ENCODE results near the gene PPP1R14D.

The PPP1R14D gene

GRCh38 chr15:40773496-40773895, 55.0 kb downstream of the PPP1R14D start:
- no peak overlapping the region for H3K4me3 ChIP-seq (ENCODE audit: low read length)
- no peak for TF ChIP-seq CTCF (conservative IDR thresholded peaks at IDR 0.05; ENCODE audit: low read length)
- no peak for DNase-seq (ENCODE audit: low read depth)

- no peak for DNase-seq (ENCODE audit: low read depth)
- H3K4me3 ChIP-seq (ENCODE audit: low read length) = no peak overlapping the region
- TF ChIP-seq CTCF (conservative IDR thresholded peaks at IDR 0.05; ENCODE audit: low read length) = no peak
These were observed 56.5 kb downstream of the PPP1R14D start for GRCh38 chr15:40772014-40772413.

GRCh38 chr15:40771242-40771641, 57.3 kb downstream of the PPP1R14D start:
- no peak for DNase-seq (ENCODE audit: low read depth)
- no peak for TF ChIP-seq CTCF (conservative IDR thresholded peaks at IDR 0.05; ENCODE audit: low read length)
- no peak overlapping the region for H3K4me3 ChIP-seq (ENCODE audit: low read length)

GRCh38 chr15:40770147-40770721, 58.3 kb downstream of the PPP1R14D start:
- no peak for DNase-seq (ENCODE audit: low read depth)
- TF ChIP-seq CTCF (conservative IDR thresholded peaks at IDR 0.05; ENCODE audit: low read length) = no peak
- no peak overlapping the region for H3K4me3 ChIP-seq (ENCODE audit: low read length)

- H3K4me3 ChIP-seq (ENCODE audit: low read length) = no peak within 1 kb of the TSS
- DNase-seq (ENCODE audit: low read depth) = no peak
- no peak for TF ChIP-seq CTCF (conservative IDR thresholded peaks at IDR 0.05; ENCODE audit: low read length)
These were observed 59.0 kb downstream of the PPP1R14D start, which contains the start of gene C15orf62 for GRCh38 chr15:40769274-40770146. Gene C15orf62, plus strand, starts transcription at chr15:40769980. Its CDS starts 516 bp downstream, at chr15:40770496.

GRCh38 chr15:40768521-40769273, 59.8 kb downstream of the PPP1R14D start:
- no peak for TF ChIP-seq CTCF (conservative IDR thresholded peaks at IDR 0.05; ENCODE audit: low read length)
- DNase-seq (ENCODE audit: low read depth) = no peak
- H3K4me3 ChIP-seq (ENCODE audit: low read length) = no peak overlapping the region
